ENCODE results near the gene PSMB2.
"Not testable (repeated sequence)": the region's sequence is repeated elsewhere in the genome, so short reads cannot be mapped to it uniquely, and the experiment has no call there.

DNA sequence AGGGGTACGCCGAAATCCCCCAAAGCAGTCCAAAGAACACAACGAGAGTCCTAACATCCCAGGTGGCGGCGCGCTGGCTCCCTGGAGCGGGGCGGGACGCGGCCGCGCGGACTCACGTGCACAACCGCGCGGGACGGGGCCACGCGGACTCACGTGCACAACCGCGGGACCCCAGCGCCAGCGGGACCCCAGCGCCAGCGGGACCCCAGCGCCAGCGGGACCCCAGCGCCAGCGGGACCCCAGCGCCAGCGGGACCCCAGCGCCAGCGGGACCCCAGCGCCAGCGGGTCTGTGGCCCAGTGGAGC is 64.6 kb downstream of the PSMB2 start:
- TF ChIP-seq, protein P1, sequence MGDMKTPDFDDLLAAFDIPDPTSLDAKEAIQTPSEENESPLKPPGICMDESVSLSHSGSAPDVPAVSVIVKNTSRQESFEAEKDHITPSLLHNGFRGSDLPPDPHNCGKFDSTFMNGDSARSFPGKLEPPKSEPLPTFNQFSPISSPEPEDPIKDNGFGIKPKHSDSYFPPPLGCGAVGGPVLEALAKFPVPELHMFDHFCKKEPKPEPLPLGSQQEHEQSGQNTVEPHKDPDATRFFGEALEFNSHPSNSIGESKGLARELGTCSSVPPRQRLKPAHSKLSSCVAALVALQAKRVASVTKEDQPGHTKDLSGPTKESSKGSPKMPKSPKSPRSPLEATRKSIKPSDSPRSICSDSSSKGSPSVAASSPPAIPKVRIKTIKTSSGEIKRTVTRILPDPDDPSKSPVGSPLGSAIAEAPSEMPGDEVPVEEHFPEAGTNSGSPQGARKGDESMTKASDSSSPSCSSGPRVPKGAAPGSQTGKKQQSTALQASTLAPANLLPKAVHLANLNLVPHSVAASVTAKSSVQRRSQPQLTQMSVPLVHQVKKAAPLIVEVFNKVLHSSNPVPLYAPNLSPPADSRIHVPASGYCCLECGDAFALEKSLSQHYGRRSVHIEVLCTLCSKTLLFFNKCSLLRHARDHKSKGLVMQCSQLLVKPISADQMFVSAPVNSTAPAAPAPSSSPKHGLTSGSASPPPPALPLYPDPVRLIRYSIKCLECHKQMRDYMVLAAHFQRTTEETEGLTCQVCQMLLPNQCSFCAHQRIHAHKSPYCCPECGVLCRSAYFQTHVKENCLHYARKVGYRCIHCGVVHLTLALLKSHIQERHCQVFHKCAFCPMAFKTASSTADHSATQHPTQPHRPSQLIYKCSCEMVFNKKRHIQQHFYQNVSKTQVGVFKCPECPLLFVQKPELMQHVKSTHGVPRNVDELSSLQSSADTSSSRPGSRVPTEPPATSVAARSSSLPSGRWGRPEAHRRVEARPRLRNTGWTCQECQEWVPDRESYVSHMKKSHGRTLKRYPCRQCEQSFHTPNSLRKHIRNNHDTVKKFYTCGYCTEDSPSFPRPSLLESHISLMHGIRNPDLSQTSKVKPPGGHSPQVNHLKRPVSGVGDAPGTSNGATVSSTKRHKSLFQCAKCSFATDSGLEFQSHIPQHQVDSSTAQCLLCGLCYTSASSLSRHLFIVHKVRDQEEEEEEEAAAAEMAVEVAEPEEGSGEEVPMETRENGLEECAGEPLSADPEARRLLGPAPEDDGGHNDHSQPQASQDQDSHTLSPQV (IDR thresholded peaks at IDR 0.05): not testable (repeated sequence)
- not testable (repeated sequence) for TF ChIP-seq BACH1 (IDR thresholded peaks at IDR 0.05; ENCODE audit: borderline replicate concordance); POLR2AphosphoS5 (IDR thresholded peaks at IDR 0.05; ENCODE audit: low read length); EZH2 (IDR thresholded peaks at IDR 0.05; ENCODE audit: borderline replicate concordance, control insufficient read depth, low read depth, low read length); ZNF274 (IDR thresholded peaks at IDR 0.05; ENCODE audit: insufficient read depth, insufficient read length); NBN (IDR thresholded peaks at IDR 0.05); EP300 (IDR thresholded peaks at IDR 0.05; ENCODE audit: borderline replicate concordance in 1 of 2, control insufficient read depth in 1 of 2, low read depth in 2 of 2, low read length in 2 of 2); ZNF217 (IDR thresholded peaks at IDR 0.05)
- TF ChIP-seq, protein P2, sequence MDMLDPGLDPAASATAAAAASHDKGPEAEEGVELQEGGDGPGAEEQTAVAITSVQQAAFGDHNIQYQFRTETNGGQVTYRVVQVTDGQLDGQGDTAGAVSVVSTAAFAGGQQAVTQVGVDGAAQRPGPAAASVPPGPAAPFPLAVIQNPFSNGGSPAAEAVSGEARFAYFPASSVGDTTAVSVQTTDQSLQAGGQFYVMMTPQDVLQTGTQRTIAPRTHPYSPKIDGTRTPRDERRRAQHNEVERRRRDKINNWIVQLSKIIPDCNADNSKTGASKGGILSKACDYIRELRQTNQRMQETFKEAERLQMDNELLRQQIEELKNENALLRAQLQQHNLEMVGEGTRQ (IDR thresholded peaks at IDR 0.05; ENCODE audit: borderline replicate concordance, low read depth, low read length): not testable (repeated sequence)
